ENCODE measurements around the gene CX3CL1. TPM values are rescaled to one million over a fixed set of nuclear protein-coding genes. Genes with fewer than 3 reads are reported as not detected.

Gene CX3CL1
- total RNA-seq, 1 donor from 2014 or later, result 31.1 TPM

GRCh38 chr16:57405097-57405496 lies 32.8 kb downstream of the CX3CL1 start:
- no peak for DNase-seq (ENCODE audit: low spot score)

- DNase-seq (ENCODE audit: low spot score), result no peak
These were observed 34.6 kb downstream of the CX3CL1 start for GRCh38 chr16:57406881-57407280.

- DNase-seq (ENCODE audit: low spot score), result no peak
These were observed 35.4 kb downstream of the CX3CL1 start for GRCh38 chr16:57407521-57408353.

- no peak for DNase-seq (ENCODE audit: low spot score)
These were observed 36.8 kb downstream of the CX3CL1 start for GRCh38 chr16:57409065-57409464.

GRCh38 chr16:57409870-57410587 lies 37.7 kb downstream of the CX3CL1 start:
- no peak for DNase-seq (ENCODE audit: low spot score)

- no peak for DNase-seq (ENCODE audit: low spot score)
These were observed 39.2 kb downstream of the CX3CL1 start for GRCh38 chr16:57411362-57411976.

GRCh38 chr16:57412584-57412983 lies 40.3 kb downstream of the CX3CL1 start:
- no peak for DNase-seq (ENCODE audit: low spot score)

GRCh38 chr16:57413301-57413730 lies 41.0 kb downstream of the CX3CL1 start:
- no peak for DNase-seq (ENCODE audit: low spot score)

- no peak for DNase-seq (ENCODE audit: low spot score)
These were observed 41.4 kb downstream of the CX3CL1 start for GRCh38 chr16:57413733-57414132.

- DNase-seq (ENCODE audit: low spot score), result no peak
These were observed 43.8 kb downstream of the CX3CL1 start for GRCh38 chr16:57416084-57416483.

GRCh38 chr16:57419506-57419905 lies 47.2 kb downstream of the CX3CL1 start:
- no peak for DNase-seq (ENCODE audit: low spot score)

- peak; percentile 76 for DNase-seq (ENCODE audit: low spot score)
These were observed 50.0 kb downstream of the CX3CL1 start for GRCh38 chr16:57422026-57422944.

GRCh38 chr16:57423152-57423551 lies 50.9 kb downstream of the CX3CL1 start:
- no peak for DNase-seq (ENCODE audit: low spot score)

- no peak for DNase-seq (ENCODE audit: low spot score)
These were observed 52.3 kb downstream of the CX3CL1 start for GRCh38 chr16:57424583-57424982.

- DNase-seq (ENCODE audit: low spot score), result no peak
These were observed 54.1 kb downstream of the CX3CL1 start for GRCh38 chr16:57426356-57426755.

- DNase-seq (ENCODE audit: low spot score), result no peak
These were observed 55.0 kb downstream of the CX3CL1 start for GRCh38 chr16:57427307-57427706.

GRCh38 chr16:57427824-57428223 lies 55.5 kb downstream of the CX3CL1 start:
- DNase-seq (ENCODE audit: low spot score), result no peak

- no peak for DNase-seq (ENCODE audit: low spot score)
These were observed 58.7 kb downstream of the CX3CL1 start for GRCh38 chr16:57430955-57431354.

GRCh38 chr16:57432505-57432904 lies 60.2 kb downstream of the CX3CL1 start:
- no peak for DNase-seq (ENCODE audit: low spot score)

GRCh38 chr16:57432989-57433388 lies 60.7 kb downstream of the CX3CL1 start:
- no peak for DNase-seq (ENCODE audit: low spot score)

- DNase-seq (ENCODE audit: low spot score), result no peak
These were observed 61.7 kb downstream of the CX3CL1 start for GRCh38 chr16:57434003-57434402.
